CD4-positive, alpha-beta T cell treated with Interleukin-17A for 1 hour (primary cell): ENCODE results near the gene ABT1.
"Not testable (repeated sequence)": the region's sequence is repeated elsewhere in the genome, so short reads cannot be mapped to it uniquely, and the experiment has no call there.

ENCODE experiments used
- DNase-seq: peaks from one replicate; pipeline ENCODE4 v3.0.0-alpha.2; 2020

ABT1 gene

DNA sequence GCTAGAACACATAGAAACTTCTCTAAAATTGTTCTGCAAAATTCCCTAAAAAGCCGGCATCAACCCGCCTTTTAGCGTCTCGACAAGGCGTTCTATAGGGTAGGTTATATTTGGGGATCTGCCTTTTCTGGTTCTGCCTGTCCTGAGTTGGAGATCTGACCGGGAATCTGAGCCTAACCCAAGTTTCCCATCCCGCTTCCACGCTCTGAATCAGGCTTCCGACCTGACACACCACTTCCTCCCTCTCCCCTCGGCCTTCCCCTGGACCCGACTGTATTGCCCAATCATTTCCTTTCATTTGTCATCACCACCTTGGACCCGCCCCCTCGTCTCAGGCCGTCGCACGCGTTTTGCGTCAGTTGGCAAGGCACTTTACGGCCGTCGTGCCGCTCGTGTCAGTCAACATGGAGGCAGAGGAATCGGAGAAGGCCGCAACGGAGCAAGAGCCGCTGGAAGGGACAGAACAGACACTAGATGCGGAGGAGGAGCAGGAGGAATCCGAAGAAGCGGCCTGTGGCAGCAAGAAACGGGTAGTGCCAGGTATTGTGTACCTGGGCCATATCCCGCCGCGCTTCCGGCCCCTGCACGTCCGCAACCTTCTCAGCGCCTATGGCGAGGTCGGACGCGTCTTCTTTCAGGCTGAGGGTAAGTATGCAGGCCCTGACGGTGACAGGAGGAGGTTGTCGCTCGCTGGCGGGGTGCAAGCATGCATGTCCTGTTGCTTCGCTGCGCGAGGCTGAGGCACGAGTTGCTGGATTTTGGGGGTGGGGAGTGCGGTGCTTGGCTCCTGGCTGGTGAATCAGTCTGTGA is at the start of gene ABT1:
Gene ABT1, plus strand, starts transcription at position 375 of the 810 bp plus-strand sequence. Its CDS starts 30 bp downstream, at position 405.
- peak; percentile 98 for DNase-seq

DNA sequence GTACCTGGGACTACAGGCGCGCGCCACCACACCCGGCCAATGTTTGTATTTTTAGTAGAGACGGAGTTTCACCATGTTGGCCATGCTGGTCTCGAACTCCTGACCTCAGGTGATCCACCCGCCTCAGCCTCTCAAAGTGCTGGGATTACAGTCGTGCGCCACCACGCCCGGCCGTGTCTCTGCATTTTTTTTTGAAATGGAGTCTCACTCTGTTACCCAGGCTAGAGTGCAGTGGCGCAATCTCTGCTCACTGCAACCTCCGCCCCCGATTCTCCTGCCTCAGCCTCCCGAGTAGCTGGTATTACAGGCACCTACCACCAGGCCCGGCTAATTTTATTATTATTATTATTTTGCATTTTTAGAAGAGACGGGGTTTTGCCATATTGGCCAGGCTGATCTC is 49.4 kb upstream of the ABT1 start:
- not testable (repeated sequence) for DNase-seq

DNA sequence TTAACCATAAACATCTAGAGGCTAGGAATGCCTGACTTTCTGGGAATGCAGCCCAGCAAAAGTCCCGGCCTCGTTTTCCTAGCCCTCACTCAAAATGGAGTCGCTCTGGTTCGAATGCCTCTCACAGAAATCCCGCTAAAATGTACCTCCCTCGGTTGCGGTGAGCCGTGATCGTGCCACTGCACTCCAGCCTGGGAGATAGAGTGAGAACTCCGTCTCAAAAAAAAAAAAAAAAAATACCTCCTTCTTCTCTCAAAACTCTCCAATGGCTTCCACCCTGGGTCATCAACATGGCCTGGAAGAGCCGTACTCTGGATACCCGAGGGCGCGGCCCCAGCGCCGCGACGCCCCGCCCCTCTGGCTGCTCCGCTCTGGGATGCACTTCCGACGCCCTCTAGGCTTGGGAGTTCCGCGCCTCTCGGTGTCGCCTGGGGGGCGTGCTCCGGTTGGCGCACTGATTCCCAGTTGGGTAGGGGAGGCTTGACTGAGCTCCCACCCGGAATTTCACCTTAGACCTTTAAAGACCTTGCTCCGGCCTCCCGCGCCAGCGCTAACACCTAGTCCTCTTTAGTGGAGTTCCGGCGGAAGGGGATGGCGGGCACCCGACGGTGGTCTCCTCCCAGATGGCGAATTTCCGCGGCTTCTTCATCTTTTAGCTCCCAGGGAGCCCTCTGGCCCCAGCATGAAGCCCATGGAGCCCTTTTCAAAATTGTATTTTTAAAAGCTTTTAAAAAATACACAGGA is 46.3 kb upstream of the ABT1 start:
- peak; percentile 42 for DNase-seq

DNA sequence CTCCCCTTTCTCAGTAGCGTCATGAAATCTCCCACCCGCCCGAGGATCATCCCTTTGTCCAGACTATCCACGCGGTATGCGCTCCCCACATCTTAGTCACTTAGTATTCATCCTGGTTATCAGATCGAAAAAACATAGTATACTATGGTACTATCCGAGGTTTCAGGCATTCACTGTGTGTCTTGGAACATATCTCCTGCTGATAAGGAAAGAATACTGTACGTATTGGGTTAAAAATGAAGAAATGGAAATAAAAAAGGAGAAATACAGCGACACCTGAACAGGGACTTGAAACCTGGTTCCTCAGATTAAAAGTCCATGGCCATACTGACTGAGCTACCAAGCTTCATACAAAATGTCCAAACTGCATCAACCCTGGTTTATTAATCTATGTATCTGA is 44.5 kb upstream of the ABT1 start:
- DNase-seq: no peak

DNA sequence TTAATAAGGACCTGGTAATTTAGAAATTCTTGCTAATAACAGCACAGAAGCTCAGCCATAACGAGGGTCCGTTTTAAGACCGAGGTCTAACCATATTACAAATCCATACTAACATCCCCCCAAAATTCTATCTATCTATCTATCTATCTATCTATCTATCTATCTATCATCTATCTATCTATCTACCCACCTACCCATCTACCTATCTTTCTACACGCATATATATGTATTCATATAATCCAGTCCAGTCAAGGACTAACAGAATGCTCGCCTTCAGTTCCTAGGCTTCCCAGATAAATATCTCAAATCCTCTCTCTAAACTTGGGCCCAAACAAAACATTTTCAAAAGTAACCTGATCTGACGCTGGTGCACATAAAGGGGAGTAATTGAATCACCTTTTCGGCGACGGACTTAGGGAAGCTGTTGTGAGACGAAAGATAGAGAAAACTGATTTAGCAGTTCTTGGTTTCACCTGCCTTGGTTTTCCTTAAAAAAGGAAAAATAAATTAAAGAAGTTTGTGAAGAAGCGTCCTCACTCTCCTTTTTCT is 44.0 kb upstream of the ABT1 start:
- DNase-seq: no peak

DNA sequence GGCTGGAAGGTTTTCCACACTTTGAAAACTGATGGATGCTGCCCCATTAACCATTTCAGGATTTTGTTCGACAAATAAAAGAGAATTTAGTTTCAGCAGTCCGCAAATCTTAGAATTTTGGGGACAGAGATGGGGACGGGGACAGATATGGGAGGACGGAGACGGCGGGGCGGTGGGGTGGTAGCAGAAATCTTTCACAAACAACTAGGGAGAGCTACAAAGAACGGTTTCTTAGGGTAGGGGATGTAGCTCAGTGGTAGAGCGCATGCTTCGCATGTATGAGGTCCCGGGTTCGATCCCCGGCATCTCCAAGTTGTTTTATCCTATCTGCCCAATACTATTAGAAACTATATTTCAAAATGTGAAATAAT is 43.5 kb upstream of the ABT1 start:
- peak; percentile 89 for DNase-seq

DNA sequence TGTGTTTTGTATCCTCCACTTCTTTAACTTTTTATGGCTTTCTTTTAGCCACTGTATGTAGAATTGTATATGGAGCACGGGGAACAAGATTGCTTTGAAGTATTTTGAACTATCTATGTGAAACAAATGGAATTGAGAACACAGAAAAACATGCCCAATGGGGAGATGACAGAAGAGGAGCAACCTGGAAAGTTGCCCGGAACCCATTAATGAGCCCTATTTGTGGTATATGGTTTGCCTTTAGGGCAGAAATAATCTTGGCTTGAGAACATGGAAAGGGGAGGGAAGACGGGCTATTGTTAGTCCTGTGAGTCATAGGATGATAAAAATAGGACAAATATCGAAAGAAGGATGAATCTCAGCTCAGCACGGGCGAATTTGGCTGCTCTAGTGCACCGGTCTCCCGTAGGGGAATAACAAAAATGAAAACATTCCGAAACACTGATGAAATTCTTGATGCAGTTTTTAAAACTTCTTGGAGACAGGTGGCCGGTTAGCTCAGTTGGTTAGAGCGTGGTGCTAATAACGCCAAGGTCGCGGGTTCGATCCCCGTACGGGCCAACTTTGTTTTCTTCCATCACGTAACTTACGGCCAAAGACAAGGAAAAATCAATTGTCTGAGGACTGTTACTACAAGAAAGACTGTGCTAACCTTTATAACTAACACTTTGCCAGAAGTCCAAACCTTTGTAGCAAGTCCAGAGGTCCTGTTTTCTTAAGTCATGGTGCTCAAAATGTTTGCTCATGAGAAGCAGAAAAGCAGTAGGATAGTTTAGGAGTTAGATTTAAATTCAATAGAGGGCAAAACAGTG is 42.9 kb upstream of the ABT1 start:
- peak; percentile 93 for DNase-seq

DNA sequence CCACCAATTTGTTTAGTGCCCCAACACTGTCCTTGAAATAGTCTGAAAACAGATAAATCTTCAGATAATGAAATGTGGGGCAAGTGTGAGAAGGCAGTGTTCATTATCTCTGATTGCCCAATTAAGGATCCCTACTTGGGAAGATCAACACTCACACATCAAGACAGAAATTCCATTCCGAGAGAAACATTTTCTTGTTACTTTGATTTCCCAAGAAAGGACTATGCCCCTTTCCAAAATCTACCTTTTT is 42.4 kb upstream of the ABT1 start:
- DNase-seq: no peak

DNA sequence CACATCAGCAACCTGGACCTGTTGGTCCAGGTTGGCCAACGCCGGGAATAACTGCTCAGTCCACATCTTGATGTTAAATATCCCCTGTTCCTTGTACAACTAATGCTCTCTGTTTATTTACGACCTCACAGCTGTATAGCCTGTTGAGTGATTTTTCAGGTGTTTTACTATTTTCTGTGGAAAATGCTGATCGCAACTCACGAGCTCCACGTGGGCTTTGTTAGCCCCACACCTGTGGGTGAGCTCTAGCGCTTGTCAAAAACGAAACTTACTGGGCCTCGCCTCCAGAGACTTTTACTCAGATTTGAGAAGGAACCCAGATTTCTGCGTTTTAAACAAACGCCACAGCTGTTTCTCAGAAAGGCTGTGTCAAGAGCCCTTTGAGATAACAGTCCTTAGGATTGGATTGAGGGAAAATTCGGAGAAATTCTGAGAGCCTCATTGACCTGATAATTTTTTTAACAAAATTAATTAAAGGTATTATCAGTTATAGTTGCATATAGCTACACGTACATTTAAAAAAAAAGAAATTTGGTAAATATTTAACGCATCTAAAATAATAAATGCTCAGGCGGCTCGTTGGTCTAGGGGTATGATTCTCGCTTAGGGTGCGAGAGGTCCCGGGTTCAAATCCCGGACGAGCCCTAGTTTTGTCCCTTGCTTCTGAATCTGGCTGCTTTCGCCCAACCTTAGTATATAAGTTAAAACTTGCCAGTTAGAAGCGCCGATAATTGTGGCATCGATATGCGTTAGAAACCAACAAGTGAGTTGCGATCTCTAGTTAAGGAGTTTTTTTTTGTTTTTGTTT is 41.9 kb upstream of the ABT1 start:
- peak; percentile 78 for DNase-seq

DNA sequence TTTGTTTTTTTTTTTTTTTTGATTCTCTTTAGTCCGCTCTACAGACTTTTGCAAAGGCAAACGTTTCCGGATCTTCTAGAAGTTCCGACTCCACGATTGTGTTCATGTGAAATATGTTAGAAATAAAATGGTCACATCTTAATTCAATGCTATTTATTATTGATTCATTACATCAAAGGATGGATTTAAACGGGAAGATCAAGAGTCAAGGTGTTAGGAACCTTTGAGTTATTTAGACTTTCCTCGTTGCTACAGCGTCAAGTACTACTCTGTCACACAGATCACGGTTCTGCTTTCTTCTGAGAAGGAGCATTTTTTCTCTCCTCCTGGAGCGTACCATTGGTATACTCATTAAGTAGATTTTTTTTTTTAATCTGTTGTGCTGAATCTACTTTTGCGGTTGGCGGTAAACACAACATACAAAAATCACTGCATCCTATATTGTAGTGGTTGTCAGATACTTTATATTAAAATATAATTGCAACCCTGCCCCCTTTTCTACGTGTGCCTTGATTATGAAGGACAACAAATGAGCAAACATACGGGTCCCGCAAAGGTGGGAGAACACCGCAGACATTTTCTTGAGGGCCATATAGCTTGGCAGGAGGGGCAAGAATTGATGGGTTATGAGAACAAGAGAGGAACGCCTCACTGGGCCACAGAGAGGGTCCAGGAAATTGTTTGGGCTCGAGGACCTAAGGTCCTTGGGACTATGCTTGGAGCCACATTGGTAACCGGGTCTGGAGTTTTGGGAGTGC is 41.1 kb upstream of the ABT1 start:
- DNase-seq: no peak

DNA sequence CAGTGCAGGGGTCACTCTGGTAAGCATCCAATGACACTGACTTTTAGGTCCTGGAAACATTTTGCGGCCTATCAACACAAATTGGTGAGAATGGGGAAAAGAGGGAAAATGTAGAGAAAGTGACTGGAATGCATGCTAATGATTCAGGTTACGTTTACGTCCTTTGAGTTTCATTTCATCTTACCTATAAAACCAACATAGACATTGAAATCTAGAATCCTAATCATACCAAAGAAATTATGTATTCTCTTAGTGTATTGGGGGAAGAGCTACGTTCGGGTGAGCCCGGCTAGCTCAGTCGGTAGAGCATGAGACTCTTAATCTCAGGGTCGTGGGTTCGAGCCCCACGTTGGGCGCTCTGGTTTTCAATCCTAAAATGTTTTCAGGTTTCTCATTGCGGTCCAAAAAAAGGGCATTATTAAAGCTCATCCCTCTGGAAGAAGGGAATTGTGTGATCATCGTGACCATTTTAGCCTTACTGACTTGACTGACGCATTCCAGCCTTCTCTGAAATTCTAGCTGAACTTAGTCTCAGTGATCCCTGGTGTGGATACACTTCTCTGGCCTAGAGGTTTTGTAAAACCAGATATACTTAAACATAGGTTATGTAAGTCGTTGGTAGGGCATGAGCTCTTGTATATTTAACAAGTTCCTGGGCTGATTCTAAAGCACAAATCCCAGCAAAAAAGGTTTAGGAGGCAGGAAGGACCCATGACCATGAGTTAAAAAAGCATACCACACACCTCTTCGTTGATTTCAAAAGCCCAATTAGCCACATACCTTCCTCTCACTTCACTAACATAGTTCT is 40.3 kb upstream of the ABT1 start:
- peak; percentile 59 for DNase-seq

DNA sequence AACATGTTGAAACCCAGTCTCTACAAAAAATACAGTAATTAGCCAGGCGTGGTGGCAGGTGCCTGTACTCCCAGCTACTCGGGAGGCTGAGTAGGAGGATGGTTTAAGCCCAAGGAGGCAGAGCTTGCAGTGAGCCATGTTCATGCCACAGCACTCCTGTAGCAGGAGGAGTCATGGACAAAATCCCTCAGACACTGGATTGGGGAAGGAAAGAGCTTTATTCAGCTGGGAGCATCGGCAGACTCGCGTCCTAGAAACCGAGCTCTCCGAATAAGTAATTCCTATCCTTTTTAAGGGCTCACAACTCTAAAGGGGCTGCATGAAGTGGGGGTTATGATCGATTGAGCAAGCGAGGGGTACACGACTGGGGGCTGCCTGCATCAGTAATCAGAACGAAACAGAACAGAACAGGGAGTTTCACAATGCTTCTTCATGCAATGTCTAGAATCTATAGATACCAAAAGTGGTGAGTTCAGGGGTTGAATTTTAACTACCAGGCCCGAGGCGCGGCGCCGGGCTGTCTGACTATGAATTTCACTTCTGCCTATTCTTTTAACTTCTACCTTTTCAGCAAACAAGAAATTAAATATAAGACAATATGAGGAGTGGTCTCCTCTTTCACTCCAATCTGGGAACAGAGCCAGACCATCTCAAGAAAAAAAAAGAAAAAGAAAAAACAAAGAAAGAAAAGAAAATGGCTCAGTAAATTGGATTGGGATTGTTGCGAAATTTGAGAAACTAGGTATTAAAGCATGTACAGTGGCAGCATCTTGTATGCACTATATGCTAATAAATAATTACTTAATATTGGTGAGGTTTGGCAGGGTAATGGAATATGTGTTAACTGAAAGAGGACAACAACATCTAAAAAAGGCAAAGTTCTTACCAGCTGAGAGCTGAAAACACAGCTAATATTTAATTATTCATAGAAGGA is 35.0 kb upstream of the ABT1 start:
- no peak for DNase-seq

DNA sequence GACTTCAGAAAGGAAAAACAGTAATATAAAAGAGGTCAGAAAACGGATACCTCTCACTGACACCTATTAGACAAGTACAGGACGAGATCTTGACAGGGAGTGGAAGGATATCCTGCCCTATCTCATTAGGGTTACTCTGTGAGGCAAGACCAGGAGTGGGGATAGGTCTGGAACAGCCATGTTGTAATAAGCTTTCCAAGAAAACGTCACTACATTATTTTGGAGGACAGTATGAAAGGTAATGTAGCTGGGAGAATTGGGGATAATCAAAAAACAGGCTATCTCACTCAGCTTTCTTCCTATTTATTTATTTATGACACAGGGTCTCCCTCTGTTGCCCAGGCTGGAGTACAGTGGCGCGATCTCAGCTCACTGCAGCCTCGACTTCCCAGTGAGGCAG is 33.3 kb upstream of the ABT1 start:
- no peak for DNase-seq

DNA sequence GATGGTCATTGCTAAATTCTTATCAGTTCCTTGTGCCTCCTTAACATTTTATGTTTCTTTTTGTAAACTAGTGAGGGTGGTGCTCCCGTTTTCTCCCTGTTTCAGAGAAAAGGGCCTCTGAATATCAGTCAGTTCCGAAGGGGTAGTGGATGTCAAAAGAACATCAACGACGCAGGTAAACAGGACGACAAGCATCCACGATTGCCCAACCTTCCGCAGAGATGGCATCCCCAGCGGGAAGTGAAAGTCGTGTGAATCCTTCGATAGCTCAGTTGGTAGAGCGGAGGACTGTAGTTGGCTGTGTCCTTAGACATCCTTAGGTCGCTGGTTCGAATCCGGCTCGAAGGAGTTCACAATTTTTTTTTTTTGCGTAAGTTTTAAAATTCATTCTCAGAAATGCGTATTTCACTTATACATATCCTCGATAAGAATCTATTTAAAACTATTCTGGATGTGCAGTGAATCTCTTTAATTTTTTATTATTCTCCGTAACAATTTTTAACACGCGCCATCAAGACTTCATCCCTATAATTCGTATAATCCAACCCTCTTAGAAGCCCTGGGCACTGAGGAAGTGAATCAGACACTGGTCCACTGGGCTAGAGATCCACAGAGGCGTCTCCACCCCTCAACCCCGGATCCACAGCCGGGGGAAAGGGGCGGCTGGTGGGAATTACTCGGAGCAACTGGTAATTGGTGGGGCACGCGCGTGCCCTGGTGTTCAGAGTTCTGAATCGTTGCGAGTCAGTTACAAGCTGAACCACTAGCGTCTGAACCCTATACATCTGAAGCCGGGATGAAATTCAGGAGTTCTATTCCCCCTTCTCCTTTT is 27.9 kb upstream of the ABT1 start:
- peak; percentile 99 for DNase-seq

DNA sequence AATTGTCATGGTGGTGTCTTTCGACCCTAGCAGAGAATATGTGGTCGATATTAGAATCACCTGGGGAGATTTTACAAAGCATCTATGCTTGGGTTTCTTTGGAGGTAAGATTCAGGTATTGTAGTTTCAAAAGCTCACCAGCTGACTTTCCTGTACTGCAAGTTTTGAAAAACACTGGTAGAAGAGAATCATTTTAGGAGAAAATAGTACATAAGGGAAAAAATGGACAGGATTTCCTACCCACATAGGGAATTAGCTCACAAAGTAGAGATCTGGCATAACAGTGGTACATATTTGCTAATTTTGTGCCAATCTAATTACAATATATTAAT is 27.4 kb upstream of the ABT1 start:
- DNase-seq: no peak

DNA sequence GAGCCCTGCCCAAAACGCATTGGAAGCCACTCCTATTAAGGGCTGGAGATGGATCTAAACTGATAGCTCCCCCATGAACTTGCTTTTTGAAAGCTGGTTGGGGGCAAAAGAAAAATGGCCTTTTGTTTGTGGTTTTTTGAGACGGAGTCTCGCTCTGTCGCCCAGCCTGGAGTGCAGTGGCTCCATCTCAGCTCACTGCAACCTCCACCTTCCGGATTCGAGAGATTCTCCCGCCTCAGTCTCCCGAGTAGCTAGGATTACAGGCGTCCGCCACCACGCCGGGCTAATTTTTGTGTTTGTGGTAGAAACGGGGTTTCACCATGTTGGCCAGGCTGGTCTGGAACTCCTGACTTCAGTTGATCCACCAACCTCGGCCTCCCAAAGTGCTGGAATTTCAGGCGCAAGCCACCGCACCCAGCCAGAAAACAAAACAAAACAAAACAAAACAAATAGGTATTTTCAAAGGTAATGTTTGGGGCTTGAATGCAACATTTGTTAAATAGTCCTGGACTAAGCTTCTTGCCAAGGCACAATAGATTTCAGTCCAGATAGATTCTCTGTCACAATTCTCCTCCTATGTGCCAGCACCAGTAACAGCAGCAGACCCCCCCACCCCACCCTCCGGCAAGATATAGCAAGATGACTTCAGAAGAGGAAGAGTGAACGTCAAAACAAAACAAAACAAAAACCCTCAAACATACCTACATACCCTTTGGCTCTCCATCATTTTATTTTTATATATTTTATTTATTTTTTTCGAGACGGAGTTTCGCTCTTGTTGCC is 26.5 kb upstream of the ABT1 start:
- DNase-seq: no peak

DNA sequence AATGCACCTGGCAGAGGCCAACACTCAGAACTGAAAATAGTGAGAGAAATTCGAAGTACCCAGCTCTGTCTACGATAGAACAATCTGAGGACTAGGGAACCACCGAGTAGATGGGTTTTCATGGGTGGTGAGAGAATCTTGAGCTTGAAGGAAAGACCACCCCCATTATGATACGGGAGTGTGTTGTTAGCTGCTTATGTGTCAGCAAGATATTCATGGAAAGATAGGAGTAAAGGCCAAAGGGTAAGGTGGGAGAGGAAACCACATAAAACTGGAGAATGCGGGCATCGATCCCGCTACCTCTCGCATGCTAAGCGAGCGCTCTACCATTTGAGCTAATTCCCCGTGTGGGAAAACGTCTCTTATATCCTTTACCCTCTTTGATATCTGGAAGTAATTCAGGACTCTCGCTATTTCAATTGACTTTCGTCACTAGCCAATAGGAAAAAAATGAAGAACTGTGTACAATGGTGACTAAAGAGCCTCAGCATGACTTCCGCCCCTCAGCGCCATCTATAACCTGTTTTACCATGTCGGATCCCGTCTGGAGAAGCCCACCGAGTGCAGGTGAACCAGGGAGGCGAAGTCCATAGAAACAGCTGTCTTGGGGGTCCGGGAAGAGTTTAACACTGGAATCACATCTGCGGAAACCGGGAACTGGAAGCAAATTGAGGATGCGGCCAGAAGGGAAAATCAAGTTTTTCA is 25.0 kb upstream of the ABT1 start:
- DNase-seq: peak; percentile 84
